ENCODE results near the gene MRPL34. TPM values are rescaled to one million over a fixed set of nuclear protein-coding genes. Genes with fewer than 3 reads are reported as not detected.
"Not testable (repeated sequence)": the region's sequence is repeated elsewhere in the genome, so short reads cannot be mapped to it uniquely, and the experiment has no call there.

Gene MRPL34
- total RNA-seq, 1 donor from 2014 or later = 92.0 TPM

GRCh38 chr19:17292301-17293074, 13.2 kb upstream of the MRPL34 start:
- DNase-seq (ENCODE audit: low spot score) = peak; percentile 74
- Mint-ChIP-seq H3K9me3 (no peaks in the 10 kb centered on the region), H3K27ac (peak overlapping the region; percentile 78), H3K4me1 (ENCODE audit: low read depth) (peaks cover 8% of the 10 kb centered on the region), H3K27me3 (ENCODE audit: low read depth) (no peaks in the 10 kb centered on the region), H3K4me3 (ENCODE audit: low read depth) (peak overlapping the region; percentile 87), H3K36me3 (ENCODE audit: low read depth) (peaks cover 11% of the 10 kb centered on the region)
- intact Hi-C loops (cut with micrococcal nuclease) = loop anchor here (1.0 to 5.0 kb wide), 3 partner anchors 13 to 94 kb away; partner anchors contain the start of genes GTPBP3 and MRPL34

GRCh38 chr19:17293605-17294004, 12.1 kb upstream of the MRPL34 start:
- peaks cover 16% of the 10 kb centered on the region for H3K36me3 Mint-ChIP-seq (ENCODE audit: low read depth)
- no peaks in the 10 kb centered on the region for H3K27me3 Mint-ChIP-seq (ENCODE audit: low read depth)
- H3K4me1 Mint-ChIP-seq (ENCODE audit: low read depth) = peaks cover 8% of the 10 kb centered on the region
- no peaks in the 10 kb centered on the region for H3K9me3 Mint-ChIP-seq
- H3K4me3 Mint-ChIP-seq (ENCODE audit: low read depth) = no peak overlapping the region
- no peak for DNase-seq (ENCODE audit: low spot score)
- intact Hi-C loops (cut with micrococcal nuclease) = loop anchor here (2.0 to 5.0 kb wide), 2 partner anchors 44 to 93 kb away; partner anchors contain the start of gene GTPBP3
- no peak overlapping the region for H3K27ac Mint-ChIP-seq

- Mint-ChIP-seq H3K4me1 (ENCODE audit: low read depth) (peaks cover 8% of the 10 kb centered on the region), H3K4me3 (ENCODE audit: low read depth) (no peak overlapping the region), H3K27ac (no peak overlapping the region), H3K36me3 (ENCODE audit: low read depth) (peaks cover 19% of the 10 kb centered on the region), H3K27me3 (ENCODE audit: low read depth) (no peaks in the 10 kb centered on the region), H3K9me3 (no peaks in the 10 kb centered on the region)
- peak; percentile 47 for DNase-seq (ENCODE audit: low spot score)
- intact Hi-C loops (cut with micrococcal nuclease) = loop anchor here (5.0 kb wide), 1 partner anchor 43 kb away; the partner anchor contains the start of gene GTPBP3
These were observed 11.4 kb upstream of the MRPL34 start for GRCh38 chr19:17294051-17294891.

GRCh38 chr19:17295551-17295950, 10.1 kb upstream of the MRPL34 start:
- H3K9me3 Mint-ChIP-seq; H3K27me3 Mint-ChIP-seq (ENCODE audit: low read depth); H3K4me1 Mint-ChIP-seq (ENCODE audit: low read depth); DNase-seq (ENCODE audit: low spot score); H3K27ac Mint-ChIP-seq; H3K4me3 Mint-ChIP-seq (ENCODE audit: low read depth); intact Hi-C loops (cut with micrococcal nuclease): not testable (repeated sequence)
- H3K36me3 Mint-ChIP-seq (ENCODE audit: low read depth) = peaks cover 19% of the 10 kb centered on the region

- intact Hi-C loops (cut with micrococcal nuclease) = no loop called here
These were observed 9.4 kb upstream of the MRPL34 start for GRCh38 chr19:17296273-17296672.

GRCh38 chr19:17296976-17297375, 8.7 kb upstream of the MRPL34 start:
- H3K9me3 Mint-ChIP-seq = no peaks in the 10 kb centered on the region
- no peak for DNase-seq (ENCODE audit: low spot score)
- H3K27ac Mint-ChIP-seq = no peak overlapping the region
- H3K4me3 Mint-ChIP-seq (ENCODE audit: low read depth) = no peak overlapping the region
- peaks cover 7% of the 10 kb centered on the region for H3K4me1 Mint-ChIP-seq (ENCODE audit: low read depth)
- intact Hi-C loops (cut with micrococcal nuclease) = no loop called here
- peaks cover 21% of the 10 kb centered on the region for H3K36me3 Mint-ChIP-seq (ENCODE audit: low read depth)
- H3K27me3 Mint-ChIP-seq (ENCODE audit: low read depth) = no peaks in the 10 kb centered on the region

More at GRCh38 chr19:17296273-17296672, 9.4 kb upstream of the MRPL34 start:
- H3K4me3 Mint-ChIP-seq (ENCODE audit: low read depth) = no peak overlapping the region
- peaks cover 19% of the 10 kb centered on the region for H3K36me3 Mint-ChIP-seq (ENCODE audit: low read depth)
- DNase-seq (ENCODE audit: low spot score) = no peak
- no peak overlapping the region for H3K27ac Mint-ChIP-seq
- no peaks in the 10 kb centered on the region for H3K9me3 Mint-ChIP-seq
- peaks cover 8% of the 10 kb centered on the region for H3K4me1 Mint-ChIP-seq (ENCODE audit: low read depth)
- H3K27me3 Mint-ChIP-seq (ENCODE audit: low read depth) = no peaks in the 10 kb centered on the region

GRCh38 chr19:17300992-17301619, 4.6 kb upstream of the MRPL34 start:
- H3K27ac Mint-ChIP-seq = no peak overlapping the region
- peaks cover 19% of the 10 kb centered on the region for H3K36me3 Mint-ChIP-seq (ENCODE audit: low read depth)
- DNase-seq (ENCODE audit: low spot score) = no peak
- H3K4me3 Mint-ChIP-seq (ENCODE audit: low read depth) = no peak overlapping the region
- peaks cover 20% of the 10 kb centered on the region for H3K4me1 Mint-ChIP-seq (ENCODE audit: low read depth)
- intact Hi-C loops (cut with micrococcal nuclease) = no loop called here
- H3K27me3 Mint-ChIP-seq (ENCODE audit: low read depth) = no peaks in the 10 kb centered on the region
- no peaks in the 10 kb centered on the region for H3K9me3 Mint-ChIP-seq

GRCh38 chr19:17302391-17303166, 3.1 kb upstream of the MRPL34 start:
- DNase-seq (ENCODE audit: low spot score) = no peak
- Mint-ChIP-seq H3K27ac (no peak overlapping the region), H3K9me3 (no peaks in the 10 kb centered on the region), H3K36me3 (ENCODE audit: low read depth) (peaks cover 13% of the 10 kb centered on the region), H3K4me3 (ENCODE audit: low read depth) (peak overlapping the region; percentile 68), H3K4me1 (ENCODE audit: low read depth) (peaks cover 23% of the 10 kb centered on the region), H3K27me3 (ENCODE audit: low read depth) (no peaks in the 10 kb centered on the region)
- intact Hi-C loops (cut with micrococcal nuclease) = no loop called here

GRCh38 chr19:17303167-17303939, 2.3 kb upstream of the MRPL34 start, which contains the start of gene ABHD8:
ABHD8 (minus strand) TSS chr19:17303425; CDS start chr19:17301616, 1,809 bp downstream.
- intact Hi-C loops (cut with micrococcal nuclease) = no loop called here

GRCh38 chr19:17303940-17304267, 1.8 kb upstream of the MRPL34 start:
- intact Hi-C loops (cut with micrococcal nuclease) = no loop called here
- Mint-ChIP-seq H3K36me3 (ENCODE audit: low read depth) (peaks cover 6% of the 10 kb centered on the region), H3K27me3 (ENCODE audit: low read depth) (no peaks in the 10 kb centered on the region)

More at GRCh38 chr19:17303167-17303939, 2.3 kb upstream of the MRPL34 start, which contains the start of gene ABHD8:
- peaks cover 9% of the 10 kb centered on the region for H3K36me3 Mint-ChIP-seq (ENCODE audit: low read depth)
- H3K27me3 Mint-ChIP-seq (ENCODE audit: low read depth) = no peaks in the 10 kb centered on the region
- H3K27ac Mint-ChIP-seq = peak within 1 kb of the TSS; percentile 49
- H3K4me3 Mint-ChIP-seq (ENCODE audit: low read depth) = peak within 1 kb of the TSS; percentile 68
- peaks cover 27% of the 10 kb centered on the region for H3K4me1 Mint-ChIP-seq (ENCODE audit: low read depth)
- peak; percentile 92 for DNase-seq (ENCODE audit: low spot score)
- no peaks in the 10 kb centered on the region for H3K9me3 Mint-ChIP-seq

GRCh38 chr19:17304386-17305215, 1.1 kb upstream of the MRPL34 start:
- Mint-ChIP-seq H3K36me3 (ENCODE audit: low read depth) (peaks cover 11% of the 10 kb centered on the region), H3K27me3 (ENCODE audit: low read depth) (no peaks in the 10 kb centered on the region), H3K4me1 (ENCODE audit: low read depth) (peaks cover 30% of the 10 kb centered on the region), H3K4me3 (ENCODE audit: low read depth) (peak overlapping the region; percentile 87), H3K27ac (peak overlapping the region; percentile 85), H3K9me3 (no peaks in the 10 kb centered on the region)
- DNase-seq (ENCODE audit: low spot score) = no peak
- intact Hi-C loops (cut with micrococcal nuclease) = loop anchor here (1.0 to 5.0 kb wide), 3 partner anchors 12 to 103 kb away; partner anchors contain the start of genes BST2 and OCEL1

More at GRCh38 chr19:17303940-17304267, 1.8 kb upstream of the MRPL34 start:
- no peaks in the 10 kb centered on the region for H3K9me3 Mint-ChIP-seq
- DNase-seq (ENCODE audit: low spot score) = no peak
- peaks cover 27% of the 10 kb centered on the region for H3K4me1 Mint-ChIP-seq (ENCODE audit: low read depth)
- H3K27ac Mint-ChIP-seq = peak overlapping the region; percentile 49
- H3K4me3 Mint-ChIP-seq (ENCODE audit: low read depth) = peak overlapping the region; percentile 61
